K562 (cell line): ENCODE results near the gene HEY2. TPM values are rescaled to one million over a fixed set of nuclear protein-coding genes. Genes with fewer than 3 reads are reported as not detected.

Source experiments
- CBFB ChIP-seq: sonication (generic); formaldehyde crosslinking; IDR thresholded peaks from 2 replicates; pipeline ENCODE4 v1.4.0; 2020; ENCODE audit warnings: mild to moderate bottlenecking, missing genetic modification reagents
- DEAF1 ChIP-seq: fragments of 450-650 bp; formaldehyde crosslinking; IDR thresholded peaks from 2 replicates; pipeline ENCODE4 v1.4.0; 2020; ENCODE audit warnings: mild to moderate bottlenecking, moderate library complexity
- FOXP4 ChIP-seq: sonication (generic); formaldehyde crosslinking; IDR thresholded peaks from 2 replicates; pipeline ENCODE4 v1.8.0; 2022; ENCODE audit warnings: mild to moderate bottlenecking, missing genetic modification reagents, borderline replicate concordance
- HMGN3 ChIP-seq: IDR thresholded peaks from 2 replicates; pipeline ENCODE4 v1.6.1; 2011; ENCODE audit warnings: borderline replicate concordance, low read depth, mild to moderate bottlenecking, mixed read lengths, low read length; ENCODE audit not compliant: insufficient read length; ENCODE audit errors: extremely low read depth
- KAT2B ChIP-seq: IDR thresholded peaks from one replicate; pipeline ENCODE4 v1.6.1; 2012; ENCODE audit warnings: low read depth, mild to moderate bottlenecking, control low read depth, inconsistent platforms, low read length, moderate library complexity
- MAFF ChIP-seq: IDR thresholded peaks from 2 replicates; pipeline ENCODE4 v1.6.1; 2012; ENCODE audit warnings: low read length, improper control_type of control experiment
- NCOR1 ChIP-seq: fragments of 450-650 bp; IDR thresholded peaks from 2 replicates; pipeline ENCODE4 v1.6.1; 2016; ENCODE audit warnings: mild to moderate bottlenecking, moderate library complexity
- PURB ChIP-seq: sonication (generic); formaldehyde crosslinking; IDR thresholded peaks from 2 replicates; pipeline ENCODE4 v1.9.0; 2021; ENCODE audit warnings: low read depth, mild to moderate bottlenecking, missing genetic modification reagents
- TARDBP ChIP-seq: fragments of 450-650 bp; IDR thresholded peaks from 2 replicates; pipeline ENCODE4 v1.6.1; 2016
- USF2 ChIP-seq: sonication (generic); formaldehyde crosslinking; IDR thresholded peaks from 2 replicates; pipeline ENCODE4 v1.5.0; 2020; ENCODE audit warnings: missing genetic modification reagents
- ZBTB8A ChIP-seq: fragments of 450-650 bp; IDR thresholded peaks from 2 replicates; pipeline ENCODE4 v1.6.1; 2018; ENCODE audit warnings: mild to moderate bottlenecking, moderate library complexity; ENCODE audit not compliant: partially characterized antibody
- ZNF121 ChIP-seq: sonication (generic); formaldehyde crosslinking; conservative IDR thresholded peaks from 2 replicates; pipeline ENCODE4 v1.8.0; 2022; ENCODE audit warnings: missing genetic modification reagents
- ZNF311 ChIP-seq: fragments of 250-450 bp; sonication (Bioruptor Pico); IDR thresholded peaks from 2 replicates; pipeline ENCODE4 v1.4.0; 2020; ENCODE audit warnings: mild to moderate bottlenecking, moderate library complexity
- ZNF407 ChIP-seq: fragments of 450-650 bp; IDR thresholded peaks from 2 replicates; pipeline ENCODE4 v1.6.1; 2016; ENCODE audit warnings: low read depth
- ZNF76 ChIP-seq: fragments of 250-450 bp; sonication (Bioruptor Pico); IDR thresholded peaks from 2 replicates; pipeline ENCODE4 v1.4.0; 2020; ENCODE audit warnings: mild to moderate bottlenecking, moderate library complexity, borderline replicate concordance
- polyA plus RNA-seq, 8 experiments: library from polyadenylated mRNA; depleted of rRNA in 4 of 8; stranded (reverse) in 5 of 8; unstranded in 3 of 8; fragments of >200 nt; fragmentation: Nextera tagmentation in 2 of 8; fragmentation: Illumina TruSeq in 1 of 8; extraction: Ambion mirVana in 2 of 8; extraction: Trizol in 1 of 8; gene quantifications; 2 replicates each; pipeline versions ENCODE4 v1.2.1 to v1.2.3, GENCODE V29; 2011 to 2014; ENCODE audit warnings: inconsistent platforms in 1 of 8, missing spikeins in 1 of 8
- total RNA-seq, 7 experiments: library from RNA; depleted of rRNA in 6 of 7; stranded (reverse); fragments of >200 nt in 6 of 7; fragmentation: Illumina TruSeq in 2 of 7; extraction: Trizol in 2 of 7; gene quantifications; 2 replicates each; pipeline versions ENCODE4 v1.2.1 to v1.2.3, GENCODE V29; 2011 to 2021; ENCODE audit warnings: low replicate concordance in 1 of 7

The HEY2 gene
- total and polyA plus RNA-seq, 9 of the 15 experiments (the other 6 are each of a cell fraction or from before 2014, with no cell fraction given) = 0.03 to 0.07 (median 0.06) TPM; not detected in 5

- TF ChIP-seq ZNF407 = no peak
- TF ChIP-seq ZNF121 (CRISPR knock-in tag) = no peak
- TF ChIP-seq FOXP4 = 0 out of 2 replicates have a peak, but pooled peaks have one; percentile 21
- no peak for TF ChIP-seq PURB (CRISPR knock-in tag)
- TF ChIP-seq TARDBP = no peak
- TF ChIP-seq KAT2B = no peak
- no peak for TF ChIP-seq DEAF1 (CRISPR knock-in tag)
- peak; percentile 70 for TF ChIP-seq NCOR1
- no peak for TF ChIP-seq ZBTB8A
- TF ChIP-seq ZNF311 = no peak
- 0 out of 2 replicates have a peak, but pooled peaks have one; percentile 46 for TF ChIP-seq CBFB (CRISPR knock-in tag)
- no peak for TF ChIP-seq USF2 (CRISPR knock-in tag)
- TF ChIP-seq HMGN3 = no peak
- TF ChIP-seq ZNF76 (CRISPR knock-in tag) = peak; percentile 66; the same call in 1 of the 2 replicates
- TF ChIP-seq MAFF = peak; percentile 48
Measured at GRCh38 chr6:125789576-125790357, 40.3 kb downstream of the HEY2 start (continued).
